ENCODE data around the gene DSC1. TPM values are rescaled to one million over a fixed set of nuclear protein-coding genes. Genes with fewer than 3 reads are reported as not detected.
"Not testable (repeated sequence)": the region's sequence is repeated elsewhere in the genome, so short reads cannot be mapped to it uniquely, and the experiment has no call there.

Gene DSC1
- polyA plus RNA-seq, 5 donors = 0.04 TPM; not detected in 4

- DNase-seq = no peak
Observed at GRCh38 chr18:31171144-31171839, 8.6 kb upstream of the DSC1 start.

- no peak for DNase-seq
Observed at GRCh38 chr18:31170335-31170734, 7.7 kb upstream of the DSC1 start.

GRCh38 chr18:31162419-31162793, 250 bp downstream of the DSC1 start:
- DNase-seq = no peak

GRCh38 chr18:31161757-31162418, 768 bp downstream of the DSC1 start:
- DNase-seq = no peak

GRCh38 chr18:31156821-31157763, 5.6 kb downstream of the DSC1 start:
- DNase-seq = no peak

GRCh38 chr18:31155498-31155897, 7.2 kb downstream of the DSC1 start:
- no peak for DNase-seq

- DNase-seq = no peak
Observed at GRCh38 chr18:31154181-31154580, 8.5 kb downstream of the DSC1 start.

- no peak for DNase-seq
Observed at GRCh38 chr18:31149351-31149750, 13.3 kb downstream of the DSC1 start.

GRCh38 chr18:31148600-31148999, 14.1 kb downstream of the DSC1 start:
- DNase-seq = no peak

- DNase-seq = no peak
Observed at GRCh38 chr18:31146809-31147208, 15.8 kb downstream of the DSC1 start.

GRCh38 chr18:31143025-31143424, 19.6 kb downstream of the DSC1 start:
- DNase-seq = no peak

- DNase-seq = no peak
Observed at GRCh38 chr18:31138709-31139108, 23.9 kb downstream of the DSC1 start.

GRCh38 chr18:31134988-31135529, 27.6 kb downstream of the DSC1 start:
- no peak for DNase-seq

GRCh38 chr18:31129398-31130115, 33.1 kb downstream of the DSC1 start:
- no peak for DNase-seq

GRCh38 chr18:31125878-31126277, 36.8 kb downstream of the DSC1 start:
- DNase-seq = no peak

- DNase-seq = not testable (repeated sequence)
Observed at GRCh38 chr18:31123125-31123524, 39.5 kb downstream of the DSC1 start.

GRCh38 chr18:31120594-31120993, 42.1 kb downstream of the DSC1 start:
- no peak for DNase-seq

GRCh38 chr18:31116853-31117595, 45.6 kb downstream of the DSC1 start:
- no peak for DNase-seq

- no peak for DNase-seq
Observed at GRCh38 chr18:31112804-31113203, 49.9 kb downstream of the DSC1 start.

GRCh38 chr18:31105733-31106132, 56.9 kb downstream of the DSC1 start:
- DNase-seq = no peak

GRCh38 chr18:31104444-31104843, 58.2 kb downstream of the DSC1 start:
- DNase-seq = no peak

All from right lung (tissue), 5 donors.